Measurements from ENCODE around the gene STMND1. TPM values are rescaled to one million over a fixed set of nuclear protein-coding genes. Genes with fewer than 3 reads are reported as not detected.

Gene STMND1
- total and polyA plus RNA-seq, 2 experiments from 2014 or later, result 0.80 TPM; not detected in 1

DNA sequence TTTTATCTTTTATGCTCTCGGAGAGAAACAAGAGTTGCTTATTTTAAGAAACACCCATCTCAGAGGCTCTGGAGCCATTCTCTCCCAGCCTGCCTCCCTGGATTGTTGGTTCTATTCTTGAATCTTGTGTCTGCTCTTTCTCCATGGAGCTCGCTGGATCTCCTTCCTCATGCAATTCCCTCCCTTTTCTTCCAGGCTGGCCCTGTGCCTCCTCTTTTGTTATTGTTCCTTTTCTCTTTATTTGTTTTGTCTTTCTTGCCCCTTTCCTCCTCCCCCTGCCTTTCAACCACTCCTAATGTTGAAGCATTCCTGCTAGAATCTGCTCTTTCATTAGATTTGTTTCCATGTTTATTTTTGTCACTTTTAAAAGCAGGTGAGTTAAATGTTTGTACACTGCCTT is 76.5 kb downstream of the STMND1 start (continued):
- TF ChIP-seq, protein P1, sequence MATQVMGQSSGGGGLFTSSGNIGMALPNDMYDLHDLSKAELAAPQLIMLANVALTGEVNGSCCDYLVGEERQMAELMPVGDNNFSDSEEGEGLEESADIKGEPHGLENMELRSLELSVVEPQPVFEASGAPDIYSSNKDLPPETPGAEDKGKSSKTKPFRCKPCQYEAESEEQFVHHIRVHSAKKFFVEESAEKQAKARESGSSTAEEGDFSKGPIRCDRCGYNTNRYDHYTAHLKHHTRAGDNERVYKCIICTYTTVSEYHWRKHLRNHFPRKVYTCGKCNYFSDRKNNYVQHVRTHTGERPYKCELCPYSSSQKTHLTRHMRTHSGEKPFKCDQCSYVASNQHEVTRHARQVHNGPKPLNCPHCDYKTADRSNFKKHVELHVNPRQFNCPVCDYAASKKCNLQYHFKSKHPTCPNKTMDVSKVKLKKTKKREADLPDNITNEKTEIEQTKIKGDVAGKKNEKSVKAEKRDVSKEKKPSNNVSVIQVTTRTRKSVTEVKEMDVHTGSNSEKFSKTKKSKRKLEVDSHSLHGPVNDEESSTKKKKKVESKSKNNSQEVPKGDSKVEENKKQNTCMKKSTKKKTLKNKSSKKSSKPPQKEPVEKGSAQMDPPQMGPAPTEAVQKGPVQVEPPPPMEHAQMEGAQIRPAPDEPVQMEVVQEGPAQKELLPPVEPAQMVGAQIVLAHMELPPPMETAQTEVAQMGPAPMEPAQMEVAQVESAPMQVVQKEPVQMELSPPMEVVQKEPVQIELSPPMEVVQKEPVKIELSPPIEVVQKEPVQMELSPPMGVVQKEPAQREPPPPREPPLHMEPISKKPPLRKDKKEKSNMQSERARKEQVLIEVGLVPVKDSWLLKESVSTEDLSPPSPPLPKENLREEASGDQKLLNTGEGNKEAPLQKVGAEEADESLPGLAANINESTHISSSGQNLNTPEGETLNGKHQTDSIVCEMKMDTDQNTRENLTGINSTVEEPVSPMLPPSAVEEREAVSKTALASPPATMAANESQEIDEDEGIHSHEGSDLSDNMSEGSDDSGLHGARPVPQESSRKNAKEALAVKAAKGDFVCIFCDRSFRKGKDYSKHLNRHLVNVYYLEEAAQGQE (IDR thresholded peaks at IDR 0.05; ENCODE audit: unreplicated experiment), result no peak
- TF ChIP-seq, protein P2, sequence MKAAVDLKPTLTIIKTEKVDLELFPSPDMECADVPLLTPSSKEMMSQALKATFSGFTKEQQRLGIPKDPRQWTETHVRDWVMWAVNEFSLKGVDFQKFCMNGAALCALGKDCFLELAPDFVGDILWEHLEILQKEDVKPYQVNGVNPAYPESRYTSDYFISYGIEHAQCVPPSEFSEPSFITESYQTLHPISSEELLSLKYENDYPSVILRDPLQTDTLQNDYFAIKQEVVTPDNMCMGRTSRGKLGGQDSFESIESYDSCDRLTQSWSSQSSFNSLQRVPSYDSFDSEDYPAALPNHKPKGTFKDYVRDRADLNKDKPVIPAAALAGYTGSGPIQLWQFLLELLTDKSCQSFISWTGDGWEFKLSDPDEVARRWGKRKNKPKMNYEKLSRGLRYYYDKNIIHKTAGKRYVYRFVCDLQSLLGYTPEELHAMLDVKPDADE (IDR thresholded peaks at IDR 0.05), result no peak

DNA sequence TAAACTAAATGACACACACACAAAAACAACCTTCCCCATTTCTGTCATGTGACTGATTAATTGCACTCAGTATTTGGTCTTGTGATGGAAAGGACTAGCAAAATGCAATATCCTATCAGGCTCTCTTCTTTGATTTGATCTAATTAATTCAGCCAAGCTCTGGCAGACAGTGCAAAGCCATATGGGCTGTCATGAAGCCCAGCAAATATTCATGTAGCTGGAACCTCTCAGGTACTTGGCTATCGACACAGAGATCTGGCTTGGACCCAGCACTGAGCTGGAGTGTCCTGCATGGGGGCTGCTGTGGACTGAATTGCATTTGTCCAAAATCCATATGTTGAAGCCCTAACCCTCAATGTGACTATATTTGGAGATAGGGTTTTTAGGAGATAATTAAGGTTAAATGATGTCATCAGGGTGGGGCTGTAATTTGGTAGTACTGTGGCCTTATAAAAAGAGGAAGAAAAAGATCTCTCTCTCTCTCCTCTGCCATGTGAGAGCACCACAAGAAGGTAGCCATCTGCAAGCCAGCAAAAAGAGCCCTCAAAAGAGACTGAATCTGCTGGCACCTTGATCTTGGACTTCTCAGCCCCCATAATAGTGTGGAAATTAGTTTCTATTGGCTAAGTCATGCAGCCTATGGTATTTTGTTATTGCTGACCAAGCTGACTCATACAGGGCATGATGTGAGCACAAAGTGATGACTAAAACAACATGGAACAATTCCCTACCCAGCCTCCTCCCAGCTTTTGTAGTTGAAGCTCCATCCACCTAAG is 77.1 kb downstream of the STMND1 start:
- H3K27ac Mint-ChIP-seq, result no peak overlapping the region
- H3K27me3 ChIP-seq (ENCODE audit: insufficient read depth), result no peaks in the 10 kb centered on the region
- TF ChIP-seq, protein P3, sequence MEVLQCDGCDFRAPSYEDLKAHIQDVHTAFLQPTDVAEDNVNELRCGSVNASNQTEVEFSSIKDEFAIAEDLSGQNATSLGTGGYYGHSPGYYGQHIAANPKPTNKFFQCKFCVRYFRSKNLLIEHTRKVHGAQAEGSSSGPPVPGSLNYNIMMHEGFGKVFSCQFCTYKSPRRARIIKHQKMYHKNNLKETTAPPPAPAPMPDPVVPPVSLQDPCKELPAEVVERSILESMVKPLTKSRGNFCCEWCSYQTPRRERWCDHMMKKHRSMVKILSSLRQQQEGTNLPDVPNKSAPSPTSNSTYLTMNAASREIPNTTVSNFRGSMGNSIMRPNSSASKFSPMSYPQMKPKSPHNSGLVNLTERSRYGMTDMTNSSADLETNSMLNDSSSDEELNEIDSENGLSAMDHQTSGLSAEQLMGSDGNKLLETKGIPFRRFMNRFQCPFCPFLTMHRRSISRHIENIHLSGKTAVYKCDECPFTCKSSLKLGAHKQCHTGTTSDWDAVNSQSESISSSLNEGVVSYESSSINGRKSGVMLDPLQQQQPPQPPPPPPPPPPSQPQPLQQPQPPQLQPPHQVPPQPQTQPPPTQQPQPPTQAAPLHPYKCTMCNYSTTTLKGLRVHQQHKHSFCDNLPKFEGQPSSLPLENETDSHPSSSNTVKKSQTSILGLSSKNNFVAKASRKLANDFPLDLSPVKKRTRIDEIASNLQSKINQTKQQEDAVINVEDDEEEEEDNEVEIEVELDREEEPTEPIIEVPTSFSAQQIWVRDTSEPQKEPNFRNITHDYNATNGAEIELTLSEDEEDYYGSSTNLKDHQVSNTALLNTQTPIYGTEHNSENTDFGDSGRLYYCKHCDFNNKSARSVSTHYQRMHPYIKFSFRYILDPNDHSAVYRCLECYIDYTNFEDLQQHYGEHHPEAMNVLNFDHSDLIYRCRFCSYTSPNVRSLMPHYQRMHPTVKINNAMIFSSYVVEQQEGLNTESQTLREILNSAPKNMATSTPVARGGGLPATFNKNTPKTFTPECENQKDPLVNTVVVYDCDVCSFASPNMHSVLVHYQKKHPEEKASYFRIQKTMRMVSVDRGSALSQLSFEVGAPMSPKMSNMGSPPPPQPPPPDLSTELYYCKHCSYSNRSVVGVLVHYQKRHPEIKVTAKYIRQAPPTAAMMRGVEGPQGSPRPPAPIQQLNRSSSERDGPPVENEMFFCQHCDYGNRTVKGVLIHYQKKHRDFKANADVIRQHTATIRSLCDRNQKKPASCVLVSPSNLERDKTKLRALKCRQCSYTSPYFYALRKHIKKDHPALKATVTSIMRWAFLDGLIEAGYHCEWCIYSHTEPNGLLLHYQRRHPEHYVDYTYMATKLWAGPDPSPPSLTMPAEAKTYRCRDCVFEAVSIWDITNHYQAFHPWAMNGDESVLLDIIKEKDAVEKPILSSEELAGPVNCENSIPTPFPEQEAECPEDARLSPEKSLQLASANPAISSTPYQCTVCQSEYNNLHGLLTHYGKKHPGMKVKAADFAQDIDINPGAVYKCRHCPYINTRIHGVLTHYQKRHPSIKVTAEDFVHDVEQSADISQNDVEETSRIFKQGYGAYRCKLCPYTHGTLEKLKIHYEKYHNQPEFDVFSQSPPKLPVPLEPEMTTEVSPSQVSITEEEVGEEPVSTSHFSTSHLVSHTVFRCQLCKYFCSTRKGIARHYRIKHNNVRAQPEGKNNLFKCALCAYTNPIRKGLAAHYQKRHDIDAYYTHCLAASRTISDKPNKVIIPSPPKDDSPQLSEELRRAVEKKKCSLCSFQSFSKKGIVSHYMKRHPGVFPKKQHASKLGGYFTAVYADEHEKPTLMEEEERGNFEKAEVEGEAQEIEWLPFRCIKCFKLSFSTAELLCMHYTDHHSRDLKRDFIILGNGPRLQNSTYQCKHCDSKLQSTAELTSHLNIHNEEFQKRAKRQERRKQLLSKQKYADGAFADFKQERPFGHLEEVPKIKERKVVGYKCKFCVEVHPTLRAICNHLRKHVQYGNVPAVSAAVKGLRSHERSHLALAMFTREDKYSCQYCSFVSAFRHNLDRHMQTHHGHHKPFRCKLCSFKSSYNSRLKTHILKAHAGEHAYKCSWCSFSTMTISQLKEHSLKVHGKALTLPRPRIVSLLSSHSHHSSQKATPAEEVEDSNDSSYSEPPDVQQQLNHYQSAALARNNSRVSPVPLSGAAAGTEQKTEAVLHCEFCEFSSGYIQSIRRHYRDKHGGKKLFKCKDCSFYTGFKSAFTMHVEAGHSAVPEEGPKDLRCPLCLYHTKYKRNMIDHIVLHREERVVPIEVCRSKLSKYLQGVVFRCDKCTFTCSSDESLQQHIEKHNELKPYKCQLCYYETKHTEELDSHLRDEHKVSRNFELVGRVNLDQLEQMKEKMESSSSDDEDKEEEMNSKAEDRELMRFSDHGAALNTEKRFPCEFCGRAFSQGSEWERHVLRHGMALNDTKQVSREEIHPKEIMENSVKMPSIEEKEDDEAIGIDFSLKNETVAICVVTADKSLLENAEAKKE (CRISPR knock-in tag; IDR thresholded peaks at IDR 0.05), result no peak
- no peak for TF ChIP-seq EZH2 (IDR thresholded peaks at IDR 0.05; ENCODE audit: low read depth, unreplicated experiment)
- TF ChIP-seq, protein P2 (IDR thresholded peaks at IDR 0.05), result no peak
- TF ChIP-seq STAT1 (IDR thresholded peaks at IDR 0.05; ENCODE audit: unreplicated experiment), result no peak
- no peak for TF ChIP-seq POLR2AphosphoS5 (IDR thresholded peaks at IDR 0.05; ENCODE audit: low read depth)
- TF ChIP-seq ZNF114 (CRISPR knock-in tag; IDR thresholded peaks at IDR 0.05), result no peak
- TF ChIP-seq EZH2phosphoT487 (IDR thresholded peaks at IDR 0.05; ENCODE audit: unreplicated experiment), result no peak

More for the DNA sequence above, 77.1 kb downstream of the STMND1 start:
- Mint-ChIP-seq H3K27me3 (ENCODE audit: insufficient read depth, low read depth, poor library complexity) (peaks cover 1% of the 10 kb centered on the region), H3K4me3 (no peak overlapping the region), H3K9me3 (no peaks in the 10 kb centered on the region), H3K4me1 (peaks cover 5% of the 10 kb centered on the region; the same call in 2 of the 3 replicates), H3K36me3 (ENCODE audit: low read depth) (no peaks in the 10 kb centered on the region)
- H3K9me2 ChIP-seq (ENCODE audit: insufficient read depth), result 0 out of 2 replicates have a peak, but pooled peaks cover 15% of the 10 kb centered on the region
- H3K27ac ChIP-seq (ENCODE audit: low read depth), result no peak overlapping the region
- DNase-seq (ENCODE audit: low spot score), result no peak
- no peak overlapping the region; the same call in 1 of the 2 replicates for H2AFZ ChIP-seq
- no peak for ATAC-seq
- no peaks in the 10 kb centered on the region for H3F3A ChIP-seq (replicated peaks; ENCODE audit: low read depth)
- H3K36me3 ChIP-seq (ENCODE audit: insufficient read depth), result no peaks in the 10 kb centered on the region
- no peak overlapping the region for H3K4me2 ChIP-seq
- no peaks in the 10 kb centered on the region for H3K4me1 ChIP-seq (ENCODE audit: insufficient read depth)
- no peaks in the 10 kb centered on the region for H3K79me2 ChIP-seq (replicated peaks; ENCODE audit: insufficient read depth)
- H4K20me1 ChIP-seq (replicated peaks; ENCODE audit: insufficient read depth), result no peaks in the 10 kb centered on the region
- H3K4me3 ChIP-seq, result no peak overlapping the region

All from GM23338 (cell line).